Erythroblast (primary cell): Measurements from ENCODE around the gene PHKA2.

Experiments used
- GATA1 ChIP-seq: IDR thresholded peaks from 2 replicates; pipeline ENCODE4 v1.6.1; 2011; ENCODE audit warnings: low read depth, mild to moderate bottlenecking, control low read depth, low read length, moderate library complexity
- POLR2A ChIP-seq: IDR thresholded peaks from 2 replicates; pipeline ENCODE4 v1.6.1; 2011; ENCODE audit warnings: mild to moderate bottlenecking, low read length

DNA sequence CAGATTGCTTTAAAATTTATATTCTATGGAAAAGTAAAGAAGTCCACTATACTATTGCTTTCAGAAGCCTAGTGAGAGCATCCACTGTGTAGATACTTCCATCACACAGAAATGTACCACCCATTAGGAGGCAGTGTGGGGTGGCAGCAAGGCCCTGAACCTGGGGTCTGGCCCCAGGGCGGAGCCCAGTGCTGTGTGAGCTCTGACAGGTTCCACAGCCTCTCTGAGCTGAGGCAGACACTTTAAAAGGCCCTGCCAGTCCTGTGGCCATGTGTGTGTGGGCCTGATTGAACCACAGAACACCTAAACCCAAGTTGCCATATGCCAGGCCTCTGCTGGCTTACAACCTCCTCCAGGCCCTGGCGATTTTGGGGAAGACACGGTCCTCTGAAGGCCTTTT is 49.2 kb downstream of the PHKA2 start:
- TF ChIP-seq POLR2A (no peak), GATA1 (no peak)
